ENCODE measurements around the gene THSD1. TPM values are rescaled to one million over a fixed set of nuclear protein-coding genes. Genes with fewer than 3 reads are reported as not detected.

Gene THSD1
- total and polyA plus RNA-seq, 9 of the 15 experiments (the other 6 are each of a cell fraction or from before 2014, with no cell fraction given), result 0.01 to 0.11 (median 0.04) TPM; not detected in 2

GRCh38 chr13:52450012-52450792, 44.2 kb upstream of the THSD1 start, which contains the start of gene VPS36 (continued):
- TF ChIP-seq E2F5 (CRISPR knock-in tag; IDR thresholded peaks at IDR 0.05), result 0 out of 2 replicates have a peak, but pooled peaks have one; percentile 37
- TF ChIP-seq POLR2AphosphoS5 (IDR thresholded peaks at IDR 0.05; ENCODE audit: control insufficient read depth, insufficient read depth, low read depth, low read length), result peak; percentile 86
- TF ChIP-seq POLR2A (conservative IDR thresholded peaks at IDR 0.05), result peak; percentile 81
- TF ChIP-seq TBP (optimal IDR thresholded peaks at IDR 0.05; ENCODE audit: low read depth, low read length), result peak; percentile 59
- no peak for TF ChIP-seq ATF1 (CRISPR knock-in tag; IDR thresholded peaks at IDR 0.05)
- TF ChIP-seq ATF1 (tag; IDR thresholded peaks at IDR 0.05), result peak; percentile 66
- TF ChIP-seq ZNF589 (CRISPR knock-in tag; IDR thresholded peaks at IDR 0.05; ENCODE audit: low read depth), result peak; percentile 72; the same call in 1 of the 2 replicates
- peak; percentile 96 for TF ChIP-seq NFIC (IDR thresholded peaks at IDR 0.05)
- TF ChIP-seq, protein P1, sequence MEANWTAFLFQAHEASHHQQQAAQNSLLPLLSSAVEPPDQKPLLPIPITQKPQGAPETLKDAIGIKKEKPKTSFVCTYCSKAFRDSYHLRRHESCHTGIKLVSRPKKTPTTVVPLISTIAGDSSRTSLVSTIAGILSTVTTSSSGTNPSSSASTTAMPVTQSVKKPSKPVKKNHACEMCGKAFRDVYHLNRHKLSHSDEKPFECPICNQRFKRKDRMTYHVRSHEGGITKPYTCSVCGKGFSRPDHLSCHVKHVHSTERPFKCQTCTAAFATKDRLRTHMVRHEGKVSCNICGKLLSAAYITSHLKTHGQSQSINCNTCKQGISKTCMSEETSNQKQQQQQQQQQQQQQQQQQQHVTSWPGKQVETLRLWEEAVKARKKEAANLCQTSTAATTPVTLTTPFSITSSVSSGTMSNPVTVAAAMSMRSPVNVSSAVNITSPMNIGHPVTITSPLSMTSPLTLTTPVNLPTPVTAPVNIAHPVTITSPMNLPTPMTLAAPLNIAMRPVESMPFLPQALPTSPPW (CRISPR knock-in tag; IDR thresholded peaks at IDR 0.05), result peak; percentile 62
- peak; percentile 96 for TF ChIP-seq ZFX (CRISPR knock-in tag; IDR thresholded peaks at IDR 0.05)
- peak; percentile 24 for TF ChIP-seq ZFP36 (IDR thresholded peaks at IDR 0.05; ENCODE audit: low read depth, low read length, partially characterized antibody)
- TF ChIP-seq ETS1 (conservative IDR thresholded peaks at IDR 0.05; ENCODE audit: control insufficient read depth, low read depth, low read length), result peak; percentile 56; the same call in 1 of the 2 replicates

All from K562 (cell line).